ENCODE results near the gene SLC2A1.

DNA sequence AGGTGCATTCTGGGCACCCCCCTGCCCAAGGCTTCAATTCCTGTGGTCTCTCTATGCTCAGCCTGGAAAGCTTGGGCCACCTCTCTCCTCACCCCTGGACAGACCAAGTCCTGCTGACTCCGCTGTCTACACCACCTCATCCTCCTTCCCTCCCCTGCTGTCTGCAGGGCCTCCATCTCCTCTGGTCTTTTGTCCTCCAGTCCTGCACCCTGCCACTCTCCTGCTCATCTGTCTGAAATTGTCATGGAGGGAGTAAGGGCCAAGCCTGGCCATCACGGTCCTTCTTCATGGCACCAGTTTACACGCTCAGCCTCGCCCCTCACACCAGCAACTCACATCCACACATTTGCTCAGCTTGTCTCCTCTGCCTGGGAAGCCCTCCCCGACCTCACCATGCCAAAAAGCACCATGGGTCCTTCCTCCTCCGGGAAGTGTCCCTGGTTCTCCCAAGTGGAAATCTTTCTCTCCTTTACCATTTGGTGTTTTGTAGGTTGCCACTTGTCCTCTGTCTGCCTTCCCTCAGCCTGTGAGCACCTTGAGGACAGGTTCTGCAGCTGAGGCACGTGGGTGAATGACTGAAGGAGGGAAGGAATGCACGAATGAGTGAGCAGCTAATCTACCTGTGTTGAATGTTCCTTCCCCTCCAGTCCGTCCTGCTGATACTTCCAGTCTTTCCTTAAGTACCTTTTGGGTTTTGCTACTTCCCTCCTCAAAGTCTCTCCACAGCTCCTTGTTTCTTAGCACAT, 2.1 kb upstream of the SLC2A1 start:
- TF ChIP-seq POLR2AphosphoS5 (IDR thresholded peaks at IDR 0.05; ENCODE audit: borderline replicate concordance, low read depth, low read length), result no peak
- TF ChIP-seq EZH2 (IDR thresholded peaks at IDR 0.05), result no peak
